Sigmoid colon (tissue), 4 donors: ENCODE data around the gene PNRC1.

Source experiments
- CTCF ChIP-seq, 4 experiments: fragments of 450-650 bp in 3 of 4; fragments of 200-600 bp in 1 of 4; IDR thresholded peaks; one replicate each; pipeline ENCODE4 v1.5.1; 2016 to 2019; ENCODE audit warnings: antibody characterized with exemption in 4 of 4, mild to moderate bottlenecking in 3 of 4, moderate library complexity in 2 of 4
- POLR2AphosphoS5 ChIP-seq, 4 donors: sonication (generic); formaldehyde crosslinking; IDR thresholded peaks; one replicate each; pipeline ENCODE4 v1.6.1; 2017; ENCODE audit warnings: antibody characterized with exemption in 4 of 4

- no peak for TF ChIP-seq CTCF (IDR thresholded peaks at IDR 0.05)
- peak; percentile 100 for TF ChIP-seq POLR2AphosphoS5 (IDR thresholded peaks at IDR 0.05)
These were observed at the start of gene PNRC1 for GRCh38 chr6:89080281-89081128.
